Measurements from ENCODE around the gene GUCA2B.

GUCA2B gene

DNA sequence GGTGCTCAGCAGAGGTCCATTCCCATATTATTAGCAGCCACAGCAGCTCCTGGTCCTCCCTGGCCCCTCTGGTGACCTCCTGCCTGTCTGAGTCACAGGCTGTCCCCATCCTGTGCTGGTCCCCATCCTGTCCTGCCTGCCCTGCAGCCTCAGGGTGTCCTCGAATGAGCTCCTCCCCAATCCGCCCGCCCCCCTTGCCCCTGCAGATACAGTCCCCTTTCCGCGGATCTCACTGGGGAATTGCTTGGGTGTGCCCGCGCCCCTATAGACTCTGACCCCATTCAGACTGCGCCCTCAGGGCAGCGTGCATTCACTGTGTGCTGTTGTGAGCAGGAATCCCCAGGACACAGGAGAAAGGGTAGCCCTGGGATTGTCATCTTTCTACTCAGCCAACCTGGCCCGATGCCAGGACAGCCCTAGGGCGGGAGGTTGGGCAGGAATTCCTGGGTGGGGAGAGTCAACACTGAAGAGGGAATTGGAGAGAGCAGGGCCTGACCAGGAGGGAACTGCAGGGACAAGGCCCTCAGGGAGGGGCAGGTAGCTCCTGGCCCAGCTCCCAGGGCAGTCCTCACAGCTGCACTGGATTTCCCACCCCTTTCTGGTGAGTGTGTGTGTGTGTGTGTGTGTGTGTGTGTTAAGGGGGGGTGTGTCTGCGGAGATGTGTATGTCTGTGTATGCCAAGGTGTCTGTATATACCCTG lies 12.5 kb downstream of the GUCA2B start:
- DNase-seq (ENCODE audit: low read depth in 2 of 2): no peak

DNA sequence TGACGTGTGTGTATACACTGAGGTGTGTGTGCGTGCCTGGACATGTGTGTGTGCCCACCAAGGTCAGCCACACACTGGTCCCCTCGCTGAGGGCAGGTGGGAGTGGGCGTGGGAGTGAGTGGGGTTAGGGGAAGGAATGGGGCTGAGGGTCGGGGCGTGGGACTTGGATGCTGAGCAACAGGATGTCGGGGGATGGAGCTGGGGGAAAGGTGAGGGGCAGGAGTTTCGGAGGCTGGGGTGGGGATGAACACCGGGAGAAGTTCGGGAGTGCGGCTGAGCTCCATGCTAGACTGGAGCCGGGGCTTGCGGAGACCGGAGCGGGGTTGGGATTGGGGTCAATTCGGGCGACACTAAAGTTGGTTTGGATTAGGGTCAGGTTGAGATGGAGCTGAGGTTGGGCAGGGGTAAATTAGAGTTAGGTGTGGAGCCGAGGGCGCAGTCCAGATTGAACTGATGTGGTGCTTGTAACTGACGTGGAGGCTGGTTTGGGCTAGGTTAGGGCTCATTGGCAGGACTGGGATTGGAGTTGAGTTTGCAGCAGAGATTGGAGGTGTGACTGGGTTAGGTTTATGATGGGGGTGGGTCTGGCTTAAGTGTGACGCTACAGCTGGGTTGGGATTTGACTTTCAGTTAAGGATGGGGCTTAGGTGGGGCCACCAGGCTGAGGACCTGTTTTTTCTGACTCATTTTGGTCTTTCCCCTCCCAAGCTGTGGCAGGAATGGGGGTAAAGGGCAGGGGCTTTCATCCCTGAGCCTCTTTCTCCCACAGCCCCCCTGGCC lies 14.6 kb downstream of the GUCA2B start:
- DNase-seq (ENCODE audit: low read depth in 2 of 2): no peak

DNA sequence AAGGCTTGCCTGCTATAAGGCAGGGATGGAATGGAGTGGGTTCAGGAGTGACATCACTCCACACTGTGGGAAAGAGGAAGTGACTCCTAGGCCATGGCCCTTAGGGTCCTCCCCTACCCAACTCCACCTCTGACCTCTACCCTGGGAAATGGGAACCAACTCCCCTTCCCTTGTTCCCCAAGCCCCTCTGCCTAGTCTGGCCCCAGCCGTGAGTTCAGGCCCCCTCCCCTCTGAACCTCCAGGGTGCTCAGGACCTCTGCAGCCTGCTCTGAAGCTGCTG lies 15.1 kb downstream of the GUCA2B start:
- no peak for DNase-seq (ENCODE audit: low read depth in 2 of 2)

DNA sequence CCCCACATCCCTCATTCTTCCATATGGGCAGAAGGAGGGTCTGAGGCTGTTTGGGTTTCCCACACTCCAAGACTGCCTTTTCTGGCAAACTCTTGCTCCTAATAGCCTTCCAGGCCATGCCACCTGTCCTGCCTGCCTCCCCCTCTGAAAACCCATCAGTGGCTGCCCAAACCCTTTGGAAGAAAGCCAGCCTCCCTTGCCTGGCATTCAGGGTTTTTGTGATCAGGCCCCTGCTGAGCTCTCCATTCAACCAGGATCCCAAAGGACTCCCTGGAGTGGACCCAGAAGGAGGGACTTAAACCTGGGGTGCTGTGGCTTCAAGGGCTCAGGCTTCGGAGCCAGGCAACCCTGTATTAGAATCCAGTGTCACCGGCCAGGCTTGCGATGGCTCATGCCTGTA lies 15.6 kb downstream of the GUCA2B start:
- DNase-seq (ENCODE audit: low read depth in 2 of 2): no peak

DNA sequence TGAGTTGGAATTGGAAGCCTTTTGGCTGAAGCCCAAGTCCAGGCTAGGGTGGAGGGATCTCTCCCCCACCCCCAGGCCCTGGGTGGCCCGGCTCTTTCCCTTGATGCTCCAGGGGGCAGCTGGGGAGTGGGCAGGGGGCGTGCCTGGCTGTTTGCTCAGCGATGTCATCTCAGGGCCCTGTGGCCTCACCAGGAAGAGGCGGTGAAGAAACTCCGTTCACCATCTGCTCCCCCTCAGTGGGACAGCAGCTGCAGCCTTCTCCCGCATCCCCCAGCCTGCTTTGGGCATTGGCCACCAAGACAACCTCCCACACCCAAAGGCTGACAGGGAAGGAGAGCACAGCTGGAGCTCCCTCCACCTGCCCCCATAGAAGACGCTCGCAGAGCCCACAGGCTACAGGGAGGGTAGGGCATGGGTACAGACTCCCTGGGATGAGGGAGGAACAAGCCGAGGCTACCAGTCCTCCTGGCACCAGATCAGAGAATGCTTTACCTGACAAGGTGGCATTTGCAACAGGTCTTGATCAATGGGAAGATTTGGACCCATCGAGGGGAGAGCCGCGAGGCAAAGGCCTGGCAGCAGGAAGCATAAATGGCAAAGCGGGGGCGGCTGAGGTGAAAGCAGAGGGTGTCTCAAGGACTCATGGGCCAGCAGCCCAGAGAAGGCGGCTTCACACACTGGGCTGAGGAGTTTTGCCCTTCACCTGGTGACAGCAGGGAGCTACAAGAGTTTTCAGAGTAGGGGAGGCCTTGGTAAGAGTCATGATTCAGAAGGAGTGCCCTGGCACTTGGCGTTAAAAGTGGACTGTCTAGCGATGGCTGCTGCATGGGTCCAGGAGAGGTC lies 17.8 kb downstream of the GUCA2B start:
- DNase-seq (ENCODE audit: low read depth in 2 of 2): no peak

DNA sequence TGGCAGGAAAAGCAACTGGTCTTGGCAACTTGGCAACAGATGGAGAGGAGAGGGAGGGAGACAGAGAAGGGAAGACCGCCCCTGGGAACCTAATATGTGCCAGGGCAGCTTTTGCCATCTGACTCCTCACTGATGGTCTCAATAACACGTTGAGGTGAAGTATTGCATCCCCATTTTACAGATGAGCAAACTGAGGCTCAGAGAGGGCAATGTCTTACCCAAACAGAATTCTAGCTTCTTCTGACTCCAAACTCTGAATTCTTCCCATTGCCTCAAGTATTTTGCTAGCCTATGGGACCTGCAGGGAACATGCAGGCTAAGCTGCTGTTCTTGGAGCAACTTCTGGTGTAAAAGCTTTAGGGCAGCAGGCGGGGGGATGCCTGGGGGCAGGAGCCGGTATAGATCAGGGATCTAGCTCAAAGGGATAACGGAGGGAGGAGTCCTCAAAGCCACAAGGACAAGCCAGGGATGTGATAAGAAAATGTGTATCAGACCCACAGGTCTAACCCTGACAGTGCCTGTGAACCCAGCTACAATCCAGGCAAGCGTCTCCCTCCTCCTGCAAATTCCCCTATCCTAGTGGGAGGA lies 18.6 kb downstream of the GUCA2B start:
- DNase-seq (ENCODE audit: low read depth in 2 of 2): no peak

- no peak for DNase-seq (ENCODE audit: low read depth in 2 of 2)
These were observed 19.3 kb downstream of the GUCA2B start for GRCh38 chr1:42172381-42173133.

DNA sequence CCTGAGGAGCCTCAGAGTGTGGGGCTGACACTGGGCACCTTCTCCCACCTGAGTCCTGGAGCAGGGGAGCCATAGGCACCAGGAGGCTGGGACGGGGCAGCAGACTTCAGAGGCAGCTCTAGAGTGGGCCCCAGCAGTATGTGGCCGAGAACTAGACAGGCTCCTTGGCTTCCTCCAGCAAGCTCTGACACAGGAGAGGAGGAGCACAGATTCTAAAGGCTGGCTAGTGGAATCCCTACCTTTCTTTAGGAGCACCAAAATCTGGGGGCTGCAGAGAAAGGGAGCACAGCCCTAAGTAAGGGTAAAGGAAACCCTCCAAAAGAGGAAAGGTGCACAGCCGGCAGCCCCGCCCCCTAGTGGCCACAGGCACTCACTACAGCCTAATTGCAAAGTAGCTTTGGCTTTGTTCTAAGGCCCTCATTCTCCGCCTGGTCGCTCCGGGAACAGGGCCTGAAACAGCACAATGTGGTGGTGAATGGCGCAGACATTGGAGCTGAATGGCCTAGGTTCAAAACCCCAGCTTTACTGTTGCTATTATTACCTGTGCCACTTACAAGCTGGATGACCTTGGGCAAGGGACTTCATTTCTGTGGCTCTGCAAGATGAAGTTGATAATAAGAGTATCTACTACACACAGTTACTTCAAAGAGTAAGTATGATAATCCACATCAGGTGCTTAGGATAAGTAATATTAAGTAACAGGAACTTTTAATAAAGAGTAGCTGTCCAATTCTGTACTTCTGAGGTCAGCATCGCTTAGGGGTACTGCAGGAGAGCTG lies 20.1 kb downstream of the GUCA2B start:
- DNase-seq (ENCODE audit: low read depth in 2 of 2): peak; percentile 38 to 52

DNA sequence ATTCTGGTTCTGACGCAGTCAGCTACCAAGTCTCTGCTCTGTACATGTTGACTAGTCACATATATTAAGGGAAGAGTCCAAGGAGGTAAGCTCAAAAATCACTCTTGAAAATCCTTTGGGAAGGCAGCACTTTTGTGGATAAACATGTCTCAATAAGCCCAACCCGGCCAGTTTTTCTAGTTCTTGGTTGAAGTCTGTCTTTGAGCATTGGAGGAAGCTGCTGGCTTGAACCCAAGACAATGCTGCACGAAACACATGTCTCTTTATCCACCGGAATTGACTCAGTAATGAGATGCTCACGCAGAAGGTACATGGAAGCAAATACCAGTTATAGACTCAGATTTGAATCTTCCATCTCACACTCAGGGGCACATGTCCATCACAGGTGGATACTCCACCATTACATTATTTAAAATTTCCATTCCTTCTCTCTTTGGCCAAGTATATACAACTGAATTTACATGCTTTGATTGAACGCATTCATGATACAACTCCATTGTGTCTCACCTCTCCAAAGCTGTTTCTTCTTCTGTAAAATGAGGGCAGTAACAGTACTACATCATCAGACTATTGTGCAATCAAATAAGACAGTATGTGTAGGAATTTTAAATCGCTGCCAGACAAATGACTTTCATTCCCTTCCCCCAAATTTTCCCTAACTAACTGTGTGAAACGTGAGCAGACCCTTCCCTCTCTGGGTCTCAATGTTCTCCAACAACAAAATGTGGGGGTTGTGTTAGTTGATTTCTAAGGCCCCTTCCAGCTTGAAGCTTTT lies 20.9 kb downstream of the GUCA2B start:
- DNase-seq (ENCODE audit: low read depth in 2 of 2): no peak

GRCh38 chr1:42175314-42176054 lies 22.3 kb downstream of the GUCA2B start:
- DNase-seq (ENCODE audit: low read depth in 2 of 2): no peak

DNA sequence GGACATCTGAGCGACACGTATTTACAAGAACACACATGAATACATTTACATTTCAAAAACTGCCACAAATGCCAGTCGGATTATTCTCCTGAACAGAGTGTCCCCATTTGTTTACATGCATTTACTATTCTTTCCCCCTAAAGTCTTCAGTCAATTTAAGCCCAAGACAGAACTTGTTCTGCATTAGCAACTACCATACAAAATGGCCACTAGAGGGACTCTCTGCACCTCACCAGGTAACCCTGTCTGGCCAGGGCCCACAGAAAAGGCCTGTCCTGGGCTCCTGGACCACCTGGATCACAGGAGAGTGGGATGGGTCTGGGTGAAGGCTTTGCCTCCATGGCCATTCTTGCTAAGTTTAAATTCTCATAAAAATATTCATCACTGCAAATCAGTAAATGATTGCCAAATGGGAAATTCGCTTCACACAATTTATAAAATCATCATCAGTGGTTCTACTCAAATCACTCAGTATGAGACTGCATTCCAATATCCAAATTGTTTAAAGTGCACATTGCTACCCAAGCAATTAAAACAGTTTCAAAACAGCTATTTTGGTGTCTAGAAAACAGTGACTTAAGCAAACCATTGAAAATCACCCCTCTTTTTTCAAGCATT lies 23.8 kb downstream of the GUCA2B start:
- DNase-seq (ENCODE audit: low read depth in 2 of 2): no peak

DNA sequence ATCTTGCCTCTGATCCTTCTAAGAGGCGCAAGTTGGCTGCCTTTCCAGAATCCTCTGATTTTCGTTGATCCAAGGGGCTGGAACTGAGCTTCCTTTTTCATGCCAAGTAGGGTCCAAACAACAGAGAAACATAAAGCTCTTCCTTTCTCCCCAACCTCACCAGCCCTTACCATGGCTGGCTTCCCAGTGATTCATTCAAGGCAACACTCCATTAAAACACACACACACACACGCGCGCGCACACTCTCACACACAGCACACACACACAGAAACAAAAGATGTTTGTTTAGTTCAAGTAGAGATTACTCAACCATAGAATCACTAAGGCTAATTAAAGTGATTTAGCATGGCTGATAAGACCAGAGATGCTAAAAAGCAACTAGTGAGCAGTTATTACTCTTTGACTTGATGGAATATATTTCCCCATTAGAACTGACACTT lies 24.4 kb downstream of the GUCA2B start:
- no peak for DNase-seq (ENCODE audit: low read depth in 2 of 2)

DNA sequence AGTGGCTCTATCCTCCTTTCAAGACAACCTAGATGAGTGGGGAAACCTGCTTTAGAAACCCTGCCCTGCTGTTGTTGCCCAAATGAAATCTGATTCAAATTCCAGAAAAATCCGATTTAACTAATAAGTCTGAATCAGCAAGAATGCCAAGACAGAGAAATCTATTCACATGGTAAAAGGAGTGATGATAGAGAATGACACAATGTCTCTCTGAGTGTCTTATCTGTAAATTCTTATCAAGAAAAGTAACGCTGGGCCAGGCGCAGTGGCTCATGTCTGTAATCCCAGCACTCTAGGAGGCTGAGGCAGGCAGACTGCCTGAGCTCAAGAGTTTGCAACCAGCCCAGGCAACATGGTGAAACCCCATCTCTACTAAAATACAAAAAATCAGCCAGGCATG lies 25.0 kb downstream of the GUCA2B start:
- no peak for DNase-seq (ENCODE audit: low read depth in 2 of 2)

DNA sequence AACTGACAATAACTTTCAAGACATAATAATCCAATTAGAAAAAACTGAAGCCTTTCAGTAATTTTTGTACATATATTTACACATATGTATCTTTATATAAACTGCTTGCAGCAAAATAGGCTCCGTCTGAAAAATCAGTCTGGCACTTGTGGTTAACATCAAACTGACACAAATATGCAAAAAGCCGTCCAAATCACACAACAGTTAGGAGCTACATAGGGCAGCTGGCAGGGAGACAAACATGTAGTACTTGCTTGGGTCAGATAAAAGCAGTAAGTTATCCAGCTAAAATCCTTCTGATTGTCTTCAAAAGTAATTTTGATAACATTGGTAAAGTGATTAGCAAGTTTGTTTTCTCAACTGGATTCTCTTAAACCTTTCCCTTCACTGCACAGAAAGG lies 26.1 kb downstream of the GUCA2B start:
- DNase-seq (ENCODE audit: low read depth in 2 of 2): no peak

GRCh38 chr1:42179900-42180329 lies 26.7 kb downstream of the GUCA2B start:
- no peak for DNase-seq (ENCODE audit: low read depth in 2 of 2)

DNA sequence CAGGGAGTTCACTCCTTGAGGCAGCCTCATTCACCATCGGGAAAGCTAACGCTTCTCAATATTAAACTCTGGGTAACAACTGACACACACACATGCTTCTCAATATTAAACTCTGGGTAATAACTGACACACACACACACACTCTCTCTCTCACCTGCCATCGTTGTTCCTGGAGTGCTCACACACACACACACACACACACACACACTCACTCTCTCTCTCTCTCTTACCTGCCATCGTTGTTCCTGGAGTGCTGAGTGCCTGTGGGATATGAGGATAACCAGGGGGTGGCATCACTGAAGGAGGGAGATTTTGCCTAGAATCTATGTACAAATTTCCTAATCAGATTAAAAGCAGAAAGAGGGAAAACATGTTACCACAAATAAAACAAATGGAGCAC lies 28.5 kb downstream of the GUCA2B start:
- DNase-seq (ENCODE audit: low read depth in 2 of 2): no peak

DNA sequence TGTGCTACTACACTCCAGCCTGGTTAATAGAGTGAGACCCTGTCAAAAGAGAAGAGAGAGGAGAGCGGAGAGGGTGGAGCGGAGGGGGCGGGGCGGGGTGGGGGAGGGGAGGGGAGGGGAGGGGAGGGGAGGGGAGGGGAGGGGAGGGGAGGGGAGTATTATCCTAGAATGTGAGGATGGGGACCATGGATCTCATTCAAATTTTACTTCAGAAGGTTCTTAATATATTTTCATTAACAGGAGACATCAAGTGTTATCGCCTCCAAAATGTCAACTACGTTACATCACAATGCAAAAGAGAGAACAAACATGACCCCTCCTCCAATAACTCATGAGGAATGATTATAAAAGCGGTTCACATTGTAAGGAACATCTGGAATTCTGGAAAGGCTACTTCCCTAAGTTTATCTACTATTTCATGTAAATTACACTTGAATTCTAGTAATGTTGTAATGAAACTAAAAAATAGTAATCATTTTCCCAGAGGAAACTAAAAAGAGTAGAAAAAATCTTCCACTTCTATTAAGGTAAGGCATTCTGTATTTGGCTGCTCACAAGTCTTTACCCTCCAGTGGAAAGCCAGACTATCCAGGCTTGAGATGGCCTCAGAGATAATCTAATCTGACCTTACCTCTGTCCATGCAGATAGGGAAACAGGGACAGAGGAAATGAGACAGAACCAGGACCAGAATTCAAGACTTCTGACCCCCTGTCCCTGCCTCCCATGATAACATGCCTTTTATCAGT lies 30.2 kb downstream of the GUCA2B start:
- DNase-seq (ENCODE audit: low read depth in 2 of 2): no peak

DNA sequence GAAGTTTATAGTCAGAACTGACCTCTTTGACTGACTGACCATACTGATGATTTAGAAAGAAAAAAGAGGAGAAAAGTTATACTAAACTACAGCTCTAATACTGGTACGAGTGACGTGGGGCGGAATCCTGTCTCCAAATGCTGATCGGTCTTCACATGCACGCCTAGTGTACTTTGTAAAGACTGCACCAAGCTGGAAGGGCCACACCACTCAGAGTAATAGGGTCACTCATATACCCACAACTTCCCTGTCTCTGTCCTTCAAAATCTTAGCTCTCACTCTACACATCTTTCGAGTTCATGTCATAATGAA lies 30.7 kb downstream of the GUCA2B start:
- no peak for DNase-seq (ENCODE audit: low read depth in 2 of 2)
